A673 (cell line): Measurements from ENCODE around the gene KIRREL3.

ENCODE experiments used
- CTCF ChIP-seq: fragments of 300-800, 200-600 bp; sonication (generic); conservative IDR thresholded peaks from 2 replicates; pipeline ENCODE4 v1.5.1; 2017; ENCODE audit warnings: low read depth, mild to moderate bottlenecking, antibody characterized with exemption, low read length, moderate library complexity, mixed read lengths
- EZH2 ChIP-seq: fragments of 200-600 bp; sonication (generic); IDR thresholded peaks from 2 replicates; pipeline ENCODE4 v1.6.1; 2017; ENCODE audit warnings: borderline replicate concordance, low read depth, mild to moderate bottlenecking, mixed read lengths, antibody characterized with exemption, low read length; ENCODE audit not compliant: poor library complexity, severe bottlenecking

GRCh38 chr11:126833065-126833464 lies 167.5 kb downstream of the KIRREL3 start:
- no peak for TF ChIP-seq EZH2
- TF ChIP-seq CTCF, result no peak
